NCI-H774 (cell line): Measurements from ENCODE around the gene PTCD1.

Experiments
- DNase-seq: peaks from one replicate; lab custom pipeline; 2025; lab: John Stamatoyannopoulos, UW

PTCD1 gene

GRCh38 chr7:99438573-99439480 lies at the start of gene PTCD1, which contains the start of gene CPSF4:
Gene PTCD1, minus strand, starts transcription at chr7:99438798. Its CDS starts 3,556 bp downstream, at chr7:99435242.
Gene CPSF4, plus strand, starts transcription at chr7:99438943. Its CDS starts 140 bp downstream, at chr7:99439083.
- peak; percentile 89 for DNase-seq

- DNase-seq = no peak
Measured at GRCh38 chr7:99485094-99485493, 46.5 kb upstream of the PTCD1 start.

GRCh38 chr7:99478464-99479440 lies 40.2 kb upstream of the PTCD1 start:
- no peak for DNase-seq

GRCh38 chr7:99476107-99476506 lies 37.5 kb upstream of the PTCD1 start:
- no peak for DNase-seq

GRCh38 chr7:99473315-99473596 lies 34.7 kb upstream of the PTCD1 start:
- DNase-seq = peak; percentile 33

GRCh38 chr7:99472561-99473314 lies 34.1 kb upstream of the PTCD1 start, which contains the start of gene ZNF789:
Gene ZNF789, plus strand, starts transcription at chr7:99472890. Its CDS starts 3,567 bp downstream, at chr7:99476457.
- peak; percentile 96 for DNase-seq

- DNase-seq = no peak
Measured at GRCh38 chr7:99469381-99470065, 30.9 kb upstream of the PTCD1 start.

GRCh38 chr7:99468336-99468918 lies 29.8 kb upstream of the PTCD1 start:
- DNase-seq = no peak

GRCh38 chr7:99465421-99465768 lies 26.8 kb upstream of the PTCD1 start:
- DNase-seq = no peak

- DNase-seq = no peak
Measured at GRCh38 chr7:99461221-99461620, 22.6 kb upstream of the PTCD1 start.

- DNase-seq = no peak
Measured at GRCh38 chr7:99460651-99461050, 22.1 kb upstream of the PTCD1 start.

- no peak for DNase-seq
Measured at GRCh38 chr7:99459087-99459486, 20.5 kb upstream of the PTCD1 start.

GRCh38 chr7:99457650-99458493 lies 19.3 kb upstream of the PTCD1 start:
- no peak for DNase-seq

- DNase-seq = no peak
Measured at GRCh38 chr7:99457050-99457649, 18.6 kb upstream of the PTCD1 start.

- no peak for DNase-seq
Measured at GRCh38 chr7:99456288-99456687, 17.7 kb upstream of the PTCD1 start.

- DNase-seq = no peak
Measured at GRCh38 chr7:99455874-99456273, 17.3 kb upstream of the PTCD1 start.

GRCh38 chr7:99453105-99453504 lies 14.5 kb upstream of the PTCD1 start:
- DNase-seq = no peak

GRCh38 chr7:99452541-99452940 lies 13.9 kb upstream of the PTCD1 start:
- DNase-seq = no peak

GRCh38 chr7:99451936-99452335 lies 13.3 kb upstream of the PTCD1 start:
- DNase-seq = no peak

GRCh38 chr7:99449326-99449725 lies 10.7 kb upstream of the PTCD1 start:
- DNase-seq = no peak
